ENCODE results near the gene WLS.
"Not testable (repeated sequence)": the region's sequence is repeated elsewhere in the genome, so short reads cannot be mapped to it uniquely, and the experiment has no call there.

WLS gene

DNA sequence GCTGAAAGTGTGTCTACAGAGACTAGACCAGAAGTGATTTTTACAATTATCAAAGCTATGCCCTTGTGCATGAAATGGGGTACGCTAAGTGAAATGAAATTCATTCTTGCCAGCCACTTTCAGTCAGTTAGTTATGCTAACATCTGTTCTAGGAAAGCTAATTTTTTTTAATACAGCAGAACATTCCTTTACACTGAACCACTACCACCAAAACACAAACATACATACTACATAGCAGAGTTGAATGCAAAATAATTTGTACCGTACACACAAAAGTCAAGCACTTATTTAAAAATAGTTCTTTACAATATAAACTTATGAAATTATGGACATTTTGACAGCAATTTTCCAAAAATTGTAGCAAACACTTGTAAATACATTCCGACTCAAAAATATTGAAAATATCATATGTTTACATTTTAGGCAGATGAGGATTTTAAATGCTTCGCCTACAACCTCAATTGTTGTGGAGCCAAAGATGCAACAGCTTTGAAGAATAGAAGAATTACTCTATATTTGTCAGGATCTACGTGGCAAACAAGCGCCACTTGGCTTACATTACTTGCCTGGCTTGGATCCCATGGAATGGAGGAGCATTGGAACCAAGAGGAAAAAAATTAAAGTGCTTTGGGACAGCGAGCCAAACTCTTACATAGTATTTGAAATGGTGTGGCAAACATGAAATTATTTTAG lies 30.6 kb downstream of the WLS start:
- no peak for DNase-seq (ENCODE audit: low read depth in 2 of 2, low spot score in 1 of 2)

DNA sequence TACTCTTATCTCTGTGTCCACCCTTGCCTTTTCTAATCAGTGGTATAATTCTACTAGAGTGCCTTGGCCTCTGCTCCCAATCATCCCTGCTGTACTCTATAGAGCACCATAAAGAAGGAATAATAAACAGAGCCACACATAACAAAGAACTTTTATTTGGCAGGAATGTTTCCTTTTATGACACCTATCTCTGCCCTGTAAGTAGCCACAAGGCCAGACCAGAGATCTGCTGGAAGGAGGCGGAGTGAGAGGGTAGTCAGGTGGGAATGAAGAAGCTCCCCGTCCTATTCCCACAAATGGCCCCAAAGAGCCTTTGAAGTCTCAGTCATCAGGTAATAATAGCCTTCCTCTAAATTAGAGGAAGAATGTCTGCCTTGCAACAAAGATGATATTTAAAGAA lies 32.7 kb downstream of the WLS start:
- DNase-seq (ENCODE audit: low read depth in 2 of 2, low spot score in 1 of 2), result no peak

DNA sequence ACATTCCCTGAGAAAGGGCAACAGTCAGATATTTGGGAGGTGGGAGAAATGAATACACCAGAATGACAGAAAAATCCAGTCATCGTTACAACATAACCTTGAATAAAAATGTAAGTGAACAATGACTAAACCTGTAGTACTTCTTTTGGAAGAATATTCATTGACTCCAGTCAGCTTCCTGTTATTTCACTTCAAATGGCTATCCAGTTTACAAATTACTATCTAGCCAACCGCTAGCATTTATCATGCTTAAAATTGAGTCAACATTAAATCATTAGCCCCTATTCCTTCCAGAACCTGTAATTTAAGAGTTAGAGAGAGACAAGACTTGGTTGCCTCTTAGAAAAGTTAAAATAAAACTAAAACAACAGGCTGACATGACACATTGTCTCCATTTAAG lies 33.6 kb downstream of the WLS start:
- DNase-seq (ENCODE audit: low read depth in 2 of 2, low spot score in 1 of 2), result no peak

DNA sequence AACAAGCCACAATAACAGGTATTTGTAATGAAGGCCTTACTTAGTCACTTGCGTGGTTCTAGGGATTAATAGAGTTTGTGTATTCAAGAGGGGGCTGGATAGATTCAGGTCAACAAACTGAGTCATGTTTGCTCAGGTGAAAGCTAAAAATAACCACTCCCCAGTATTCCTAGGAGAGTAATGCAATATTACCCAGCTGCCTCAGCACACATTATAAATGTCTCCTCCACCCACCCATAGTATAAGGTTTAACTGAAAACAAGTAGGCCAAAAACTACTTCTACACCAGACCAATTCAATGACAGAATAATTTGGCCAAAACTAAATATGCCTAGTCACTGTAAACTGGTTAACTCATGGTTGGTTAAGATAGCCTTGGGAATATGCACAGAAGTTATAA lies 34.4 kb downstream of the WLS start:
- no peak for DNase-seq (ENCODE audit: low read depth in 2 of 2, low spot score in 1 of 2)

DNA sequence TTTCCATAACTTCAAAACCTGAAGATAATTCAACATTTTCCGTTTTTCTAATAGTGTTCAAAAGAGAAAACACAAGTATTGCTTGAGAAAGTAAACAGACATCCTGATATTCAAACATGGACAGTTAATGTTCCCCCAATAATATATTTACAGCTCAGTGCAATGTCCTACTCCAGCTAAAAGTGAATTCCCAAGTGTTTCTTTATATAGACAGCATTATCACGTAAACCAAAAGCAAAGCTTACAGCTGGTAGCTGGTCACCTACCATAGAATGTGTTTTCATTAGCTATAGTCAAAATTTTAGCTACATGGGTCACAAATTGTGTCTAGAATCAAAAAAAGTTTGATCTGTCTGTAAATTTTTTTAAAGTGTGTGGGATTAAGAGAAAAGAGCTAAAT lies 34.9 kb downstream of the WLS start:
- DNase-seq (ENCODE audit: low read depth in 2 of 2, low spot score in 1 of 2), result no peak

DNA sequence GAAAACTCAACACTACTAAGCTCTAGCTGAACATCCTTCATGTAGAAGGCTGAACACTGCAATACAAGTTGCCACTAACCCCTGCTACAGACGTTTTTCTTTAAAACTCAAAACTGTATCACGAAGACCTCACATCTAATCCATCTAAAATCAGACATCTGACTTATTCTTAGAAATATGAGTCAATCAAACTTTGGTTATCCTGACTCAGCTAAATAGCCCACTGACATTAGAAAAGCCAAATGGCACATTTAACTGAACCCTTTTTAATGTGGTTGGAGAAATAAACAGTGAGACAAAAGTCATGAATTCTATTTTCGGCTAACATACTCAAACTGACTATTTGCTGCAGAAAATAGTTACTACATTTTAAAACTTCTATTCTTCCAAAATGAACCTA lies 35.6 kb downstream of the WLS start:
- DNase-seq (ENCODE audit: low read depth in 2 of 2, low spot score in 1 of 2), result no peak

DNA sequence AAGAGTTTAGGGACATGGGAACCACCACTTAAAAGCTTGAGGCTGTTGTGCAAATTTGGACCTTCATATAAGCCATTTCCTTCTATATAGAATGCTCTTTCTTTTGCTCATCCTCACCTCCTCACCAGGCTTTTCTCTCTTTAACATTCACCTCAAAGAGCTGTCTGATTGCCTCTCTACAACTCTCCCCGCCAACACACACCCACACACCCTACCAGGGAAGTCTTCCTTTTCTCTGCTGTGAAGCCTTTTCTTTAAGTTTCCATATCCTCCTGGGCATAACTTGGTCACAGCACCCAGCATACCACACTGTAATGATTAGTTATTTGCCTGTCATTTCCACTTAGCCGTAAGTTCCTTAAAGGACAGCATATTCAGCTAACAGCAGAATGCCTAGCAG lies 40.6 kb downstream of the WLS start:
- DNase-seq (ENCODE audit: low read depth in 2 of 2, low spot score in 1 of 2), result no peak

DNA sequence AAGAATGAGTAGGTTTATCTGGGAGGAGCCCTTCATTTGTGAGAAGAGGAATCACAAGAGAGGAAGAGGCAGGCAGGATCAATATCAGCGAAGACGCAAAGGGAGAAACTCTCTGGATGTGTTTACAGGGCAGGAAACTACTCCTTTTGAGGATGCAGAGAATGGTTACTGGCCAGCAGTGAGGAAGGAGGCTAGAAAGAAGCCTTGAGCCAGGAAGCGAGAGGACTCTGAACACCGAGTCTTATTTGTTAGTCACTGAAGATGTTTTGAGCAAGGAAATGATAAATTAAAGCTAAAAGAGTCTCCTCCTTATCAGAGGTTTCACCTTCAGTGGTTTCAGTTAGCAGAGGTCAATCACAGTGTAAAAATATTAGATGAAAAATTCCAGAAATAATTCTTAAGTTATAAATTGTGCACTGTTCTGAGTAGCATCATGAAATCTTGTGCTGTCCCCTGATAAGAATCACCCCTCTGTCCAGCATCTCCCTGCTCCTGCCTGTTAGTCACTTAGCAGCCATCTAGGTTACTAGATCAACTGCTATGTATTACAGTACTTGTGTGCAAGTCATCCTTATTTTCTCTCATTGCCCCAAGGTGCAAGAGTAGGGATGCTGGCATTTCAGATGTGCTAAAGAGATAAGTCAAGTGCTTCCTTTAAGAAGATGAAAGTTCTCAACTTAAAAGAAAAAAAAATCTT lies 43.5 kb downstream of the WLS start:
- no peak for DNase-seq (ENCODE audit: low read depth in 2 of 2, low spot score in 1 of 2)

DNA sequence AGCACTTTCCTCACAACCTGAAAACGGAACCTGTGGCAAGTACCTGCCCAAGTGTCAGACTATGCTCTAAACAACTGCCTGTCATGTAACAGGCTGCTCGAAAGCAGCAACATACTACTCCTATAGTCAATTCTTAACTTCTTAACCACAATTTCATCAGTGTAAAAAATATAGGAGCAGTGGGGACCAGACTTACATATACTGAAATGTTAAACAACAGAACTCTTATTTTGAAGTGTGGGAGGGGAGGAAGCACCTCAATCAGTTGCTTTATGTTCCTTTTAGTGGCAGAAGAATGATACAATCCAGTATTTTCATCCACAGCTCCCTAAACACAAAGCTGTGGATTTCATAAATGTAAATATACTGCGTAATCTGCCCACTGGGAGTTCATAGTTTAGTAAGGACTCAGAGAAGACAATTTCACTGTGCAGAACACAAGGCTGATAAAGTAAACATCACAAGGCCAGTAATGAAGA lies 44.2 kb downstream of the WLS start:
- no peak for DNase-seq (ENCODE audit: low read depth in 2 of 2, low spot score in 1 of 2)

DNA sequence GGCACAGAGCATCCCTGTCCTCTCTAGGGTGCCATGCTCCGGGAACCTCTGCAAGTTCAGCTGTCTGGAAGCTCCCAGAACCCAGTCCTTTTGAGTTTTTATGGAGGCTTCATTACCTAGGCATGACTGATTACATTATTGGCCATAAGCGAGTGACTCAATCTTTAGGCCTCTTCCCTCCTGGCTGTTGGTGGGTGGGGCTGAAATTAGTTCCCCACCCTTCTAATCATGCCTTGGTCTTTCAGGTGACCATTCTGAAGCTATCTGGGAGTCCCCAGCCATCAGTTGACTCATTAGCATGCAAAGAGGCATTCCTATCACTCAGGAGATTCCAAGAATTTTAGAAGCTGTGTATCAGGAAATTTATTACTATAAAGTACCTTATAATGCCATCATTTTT lies 46.6 kb downstream of the WLS start:
- no peak for DNase-seq (ENCODE audit: low read depth in 2 of 2, low spot score in 1 of 2)

DNA sequence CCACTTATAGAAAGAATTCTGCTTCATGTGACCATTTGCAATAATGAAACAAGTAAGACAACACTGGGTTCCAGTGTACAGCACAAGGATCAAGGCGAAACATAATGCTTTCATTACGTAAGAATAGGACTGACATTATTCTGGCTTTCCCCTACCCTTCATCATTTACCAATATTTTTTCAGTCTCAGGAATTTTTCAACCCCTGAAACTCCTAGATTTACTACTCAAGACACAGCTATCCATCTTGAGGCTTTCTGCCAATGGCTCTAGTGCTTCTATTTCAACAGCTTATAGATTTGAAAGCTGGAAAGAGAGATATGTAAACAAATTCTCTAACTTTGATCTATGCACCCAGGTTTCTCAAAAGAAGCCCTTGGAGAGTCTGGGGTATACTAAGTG lies 48.4 kb downstream of the WLS start:
- DNase-seq (ENCODE audit: low read depth in 2 of 2, low spot score in 1 of 2), result no peak

DNA sequence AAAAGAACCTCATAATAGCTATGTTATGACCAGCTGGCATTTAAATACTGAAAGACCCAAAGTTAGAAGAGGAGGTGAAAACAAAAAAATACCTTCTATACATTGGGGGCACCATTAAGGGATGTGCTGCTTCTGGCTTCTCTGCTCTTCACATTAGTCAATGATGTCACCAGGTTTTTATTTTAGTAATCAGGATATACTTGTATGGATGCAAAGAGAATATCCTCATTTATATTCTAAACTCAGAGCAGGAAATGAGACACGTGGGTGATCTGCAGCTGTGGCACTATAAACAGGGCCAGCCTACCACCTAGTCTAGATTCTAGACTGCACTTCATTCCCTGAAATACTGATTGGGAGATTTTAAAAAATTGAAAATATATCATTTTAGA lies 51.2 kb downstream of the WLS start:
- DNase-seq (ENCODE audit: low read depth in 2 of 2, low spot score in 1 of 2), result no peak

DNA sequence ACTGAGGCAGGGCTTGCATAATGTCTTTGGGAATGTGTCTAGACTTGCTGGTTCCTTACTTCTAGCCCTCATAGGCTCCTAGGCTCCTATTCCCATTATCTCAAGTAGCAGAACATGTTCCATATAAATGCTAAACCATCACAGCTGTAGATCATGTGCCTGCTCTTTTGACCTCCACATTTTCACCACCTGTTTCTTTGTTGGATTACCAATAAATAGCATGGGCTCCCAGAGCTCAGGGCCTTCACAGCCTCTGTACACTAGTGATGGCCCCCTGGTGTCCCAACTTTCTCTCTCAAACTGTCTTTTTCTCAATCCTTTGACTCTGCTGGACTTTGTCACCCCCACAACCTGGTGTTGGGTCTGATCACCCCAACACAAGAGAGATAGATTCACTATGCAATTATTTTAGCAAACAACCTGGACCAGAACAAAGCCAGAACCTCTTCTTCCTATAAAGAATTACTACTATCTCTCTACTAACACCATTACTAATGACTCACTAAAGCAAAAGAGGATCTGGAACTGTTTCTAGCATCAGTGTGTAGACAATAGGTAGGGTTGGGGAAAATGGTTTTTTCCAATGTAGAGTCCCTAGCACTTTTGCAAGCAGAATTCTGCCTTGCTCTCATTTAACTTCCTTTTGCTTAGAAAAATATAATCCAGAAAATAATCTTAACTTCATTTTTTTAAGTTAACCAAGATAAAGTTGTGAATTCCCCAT lies 51.7 kb downstream of the WLS start:
- DNase-seq (ENCODE audit: low read depth in 2 of 2, low spot score in 1 of 2), result no peak

DNA sequence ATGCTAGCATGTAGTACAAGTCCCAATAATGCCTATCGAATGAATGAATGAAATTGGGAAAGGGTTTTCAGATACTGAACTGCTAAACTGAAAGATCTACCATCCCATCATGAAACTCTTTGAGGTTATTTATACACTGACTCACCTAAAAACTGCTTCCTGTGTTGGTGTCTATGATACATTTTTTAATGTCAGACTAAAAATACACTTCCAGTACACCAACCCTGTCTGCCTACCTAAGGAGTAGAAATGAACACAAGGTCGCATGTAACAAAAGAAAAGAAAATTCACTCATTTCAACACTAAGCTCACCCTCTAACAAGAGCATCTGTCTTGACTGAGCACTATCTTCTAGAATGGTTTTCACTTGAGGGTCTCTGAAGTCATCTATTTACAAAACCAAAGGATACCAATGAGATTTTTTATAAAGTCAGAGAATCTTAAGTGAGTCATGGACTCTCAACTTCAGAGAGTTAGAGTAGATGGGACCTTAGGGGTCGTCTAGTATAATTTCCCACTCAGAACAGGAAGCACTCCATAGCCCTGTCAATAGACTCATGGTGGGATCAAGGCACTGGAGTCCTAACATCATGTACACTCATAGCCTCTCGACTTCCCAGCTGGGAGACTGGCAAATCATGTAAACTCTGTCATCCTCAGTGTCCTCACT lies 53.4 kb downstream of the WLS start:
- no peak for DNase-seq (ENCODE audit: low read depth in 2 of 2, low spot score in 1 of 2)

DNA sequence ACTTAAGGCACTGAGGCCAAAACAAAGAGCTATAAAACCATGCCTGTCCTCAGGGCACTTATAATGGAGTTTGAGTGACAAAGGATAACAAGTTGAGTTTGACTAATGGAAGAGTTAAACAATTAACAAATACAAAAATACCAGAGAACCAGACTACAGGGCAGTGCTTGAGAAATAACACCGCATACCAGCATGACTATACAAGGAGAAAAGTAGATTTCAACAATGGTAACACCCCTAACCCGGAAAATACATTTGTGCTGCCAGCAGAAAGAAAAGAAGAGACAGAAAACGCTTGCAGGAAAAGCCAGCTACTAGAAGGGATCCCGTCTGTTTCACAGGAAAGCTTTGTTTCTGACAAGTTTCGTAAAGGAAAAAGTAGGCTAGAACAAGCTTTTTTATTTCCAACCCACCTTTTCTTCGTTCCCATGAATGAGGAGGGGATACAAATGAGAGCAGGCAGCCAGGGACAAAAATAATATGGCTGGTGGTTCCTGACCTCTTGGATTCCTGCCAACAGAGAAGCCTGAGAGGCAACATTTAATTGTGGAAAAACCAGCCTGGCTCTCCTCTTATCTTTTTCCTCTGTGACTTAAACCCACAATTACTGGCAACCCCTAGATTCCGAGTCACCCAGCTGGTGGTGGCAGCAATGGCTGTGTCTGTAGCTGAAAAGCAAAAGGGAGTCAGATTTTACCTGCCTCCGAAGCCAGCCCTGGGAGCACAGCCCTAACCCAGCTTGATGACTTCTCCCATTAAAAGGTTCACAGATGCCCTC lies 56.5 kb downstream of the WLS start:
- DNase-seq (ENCODE audit: low read depth in 2 of 2, low spot score in 1 of 2), result no peak

DNA sequence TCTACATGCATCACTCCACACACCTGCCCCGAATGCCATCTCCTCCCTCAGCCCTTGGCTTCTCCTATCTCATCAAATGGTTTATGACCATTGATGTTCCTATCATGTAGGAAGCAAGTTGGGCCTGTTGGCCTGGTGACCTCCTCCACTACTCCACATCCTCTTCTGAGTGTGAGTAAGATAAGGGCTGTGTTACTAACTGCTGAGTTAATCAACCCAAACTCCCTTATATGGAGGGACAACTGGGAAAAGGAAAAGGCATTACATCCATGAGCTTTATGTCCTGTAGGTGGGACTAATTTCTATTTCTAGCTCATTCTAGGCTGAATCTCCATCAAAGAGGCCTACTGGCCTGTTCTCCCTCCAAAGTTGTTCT lies 57.6 kb downstream of the WLS start:
- no peak for DNase-seq (ENCODE audit: low read depth in 2 of 2, low spot score in 1 of 2)

DNA sequence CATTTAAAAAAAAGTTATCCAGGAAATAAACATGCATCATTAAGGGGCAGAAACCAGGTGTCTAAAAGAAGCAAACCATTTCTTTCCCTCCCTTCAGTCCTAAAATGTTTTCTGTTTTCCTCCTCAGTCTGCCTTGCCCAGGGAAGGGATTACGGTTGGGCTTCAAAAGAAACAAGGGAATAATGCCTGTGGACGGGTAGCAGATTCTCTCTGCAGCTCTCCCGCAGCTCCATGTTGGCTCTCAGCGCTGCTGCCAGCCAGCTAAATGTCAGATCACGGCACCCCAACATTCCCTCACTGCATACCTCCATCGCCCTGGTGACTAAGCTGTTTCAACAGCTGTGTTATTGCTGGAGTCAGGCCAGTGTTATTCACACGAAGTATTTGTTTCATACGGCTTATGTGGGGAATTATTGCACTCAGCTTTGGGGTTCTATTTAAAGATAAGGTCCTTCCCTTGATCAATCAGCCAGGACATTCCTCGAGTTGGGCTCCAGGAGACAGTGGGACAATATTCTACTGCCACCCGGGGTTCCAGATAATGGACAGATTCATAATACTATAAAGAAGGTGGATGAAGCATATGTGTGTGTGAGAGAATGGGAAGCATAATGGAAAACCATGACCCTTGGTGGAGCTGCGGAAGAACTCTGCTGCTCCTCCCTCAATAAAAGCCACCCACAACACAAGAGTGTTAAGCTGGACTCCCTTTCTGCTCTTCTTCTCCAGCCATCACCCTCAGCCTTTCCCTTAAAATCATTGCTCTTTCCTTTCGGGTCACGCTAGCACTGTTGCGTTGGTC lies 58.2 kb downstream of the WLS start:
- DNase-seq (ENCODE audit: low read depth in 2 of 2, low spot score in 1 of 2), result no peak

DNA sequence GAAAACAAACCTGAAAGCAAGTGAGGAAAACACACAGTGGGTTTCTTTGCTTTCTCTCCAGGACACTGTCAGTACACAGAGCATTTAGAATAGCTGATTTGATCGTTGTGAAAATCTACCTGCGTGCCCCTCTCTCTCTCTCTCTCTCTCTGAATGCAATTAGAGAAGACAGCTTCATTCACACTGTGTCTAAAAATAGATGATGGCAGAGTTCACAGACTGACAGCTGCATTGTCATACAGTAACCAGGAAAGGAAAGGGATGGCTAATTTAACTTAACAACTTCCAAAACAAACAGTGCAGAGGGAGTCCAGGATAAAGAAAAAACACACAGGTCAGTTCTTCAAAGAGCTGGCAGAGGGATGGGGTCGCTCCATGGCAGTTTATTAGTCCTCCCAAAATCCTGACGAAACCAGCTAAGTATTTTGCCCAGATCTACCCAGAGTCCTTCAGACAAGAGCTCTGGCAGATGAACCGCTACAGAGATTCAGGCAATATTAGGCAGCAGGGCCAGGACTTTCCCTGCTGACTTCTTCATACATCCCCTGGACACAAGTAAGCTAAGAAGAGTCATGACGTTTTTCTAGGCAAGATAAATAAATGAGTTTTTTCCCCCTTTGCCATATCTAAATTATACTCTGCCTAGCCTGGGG lies 58.9 kb downstream of the WLS start:
- DNase-seq (ENCODE audit: low read depth in 2 of 2, low spot score in 1 of 2), result no peak

DNA sequence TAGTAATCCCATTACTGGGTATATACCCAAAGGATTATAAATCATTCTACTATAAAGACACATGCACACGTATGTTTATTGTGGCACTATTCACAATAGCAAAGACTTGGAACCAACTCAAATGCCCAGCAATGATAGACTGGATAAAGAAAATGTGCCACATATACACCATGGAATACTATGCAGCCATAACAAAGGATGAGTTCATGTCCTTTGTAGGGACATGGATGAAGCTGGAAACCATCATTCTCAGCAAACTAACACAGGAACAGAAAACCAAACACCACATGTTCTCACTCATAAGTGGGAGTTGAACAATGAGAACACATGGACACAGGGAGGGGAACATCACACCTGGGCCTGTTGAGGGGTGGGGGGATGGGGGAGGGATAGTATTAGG lies 60.5 kb downstream of the WLS start:
- not testable (repeated sequence) for DNase-seq (ENCODE audit: low read depth in 2 of 2, low spot score in 1 of 2)

All from stimulated activated CD8-positive, alpha-beta memory T cell treated with anti-CD3 and anti-CD28 coated beads, Interleukin-4, amount 100 ng/mL, for 4 hours (primary cell).